ENCODE measurements around the gene AUH. TPM values are rescaled to one million over a fixed set of nuclear protein-coding genes. Genes with fewer than 3 reads are reported as not detected.

AUH gene
- total and polyA plus RNA-seq, 2 donors (not counting 1 experiment from before 2014, with no cell fraction given): 5.2 to 29.1 TPM

GRCh38 chr9:91338681-91339080 is 23.0 kb downstream of the AUH start:
- H4K20me1 ChIP-seq (ENCODE audit: control insufficient read depth, insufficient read depth, low read length, poor library complexity, severe bottlenecking): peaks cover 20% of the 10 kb centered on the region
- H3K27ac ChIP-seq (ENCODE audit: low read length in 2 of 2): no peak overlapping the region
- no peaks in the 10 kb centered on the region for H3K27me3 Mint-ChIP-seq
- no peak overlapping the region for H2AFZ ChIP-seq (ENCODE audit: insufficient read depth, low read depth, low read length, poor library complexity, severe bottlenecking)
- ChIA-PET POLR2A (no interaction called here), CTCF (no interaction called here)
- no peak overlapping the region for H3K9ac ChIP-seq (ENCODE audit: low read length)
- no peak for TF ChIP-seq CTCF (IDR thresholded peaks at IDR 0.05)
- TF ChIP-seq EZH2 (IDR thresholded peaks at IDR 0.05; ENCODE audit: borderline replicate concordance, insufficient read depth, low read depth, low read length, poor library complexity, severe bottlenecking): no peak
- no peaks in the 10 kb centered on the region for H3K9me3 ChIP-seq (ENCODE audit: control extremely low read depth in 1 of 3, control insufficient read depth in 2 of 3, insufficient read depth in 1 of 3, low read length in 2 of 3)
- H3K9me3 Mint-ChIP-seq (ENCODE audit: insufficient read depth): no peaks in the 10 kb centered on the region
- H3K79me2 ChIP-seq (ENCODE audit: control insufficient read depth, insufficient read depth, low read length): peaks cover 5% of the 10 kb centered on the region
- no peak overlapping the region for H3K4me3 Mint-ChIP-seq
- no peaks in the 10 kb centered on the region for H3K27me3 ChIP-seq (replicated peaks in 1 of 4; ENCODE audit: control extremely low read depth in 1 of 4, control insufficient read depth in 3 of 4, insufficient read depth in 4 of 4, low read length in 3 of 4)
- DNase-seq: no peak
- H3K36me3 ChIP-seq (replicated peaks in 1 of 2; ENCODE audit: control extremely low read depth in 1 of 2, control insufficient read depth in 1 of 2, extremely low read depth in 1 of 2, insufficient read depth in 2 of 2, low read length in 1 of 2): peaks cover 10 to 35% of the 10 kb centered on the region in 2 experiments
- H3K4me2 ChIP-seq (replicated peaks; ENCODE audit: low read depth, low read length, poor library complexity, severe bottlenecking): no peak overlapping the region
- H3K4me1 ChIP-seq (ENCODE audit: control insufficient read depth in 2 of 2, insufficient read depth in 2 of 2, low read length in 2 of 2): no peaks in the 10 kb centered on the region
- no peak overlapping the region for H3K27ac Mint-ChIP-seq
- H3K4me3 ChIP-seq (ENCODE audit: control extremely low read depth in 1 of 5, extremely low read depth in 1 of 5, insufficient read depth in 1 of 5, low read depth in 2 of 5, low read length in 4 of 5): no peak overlapping the region
- no peak for ATAC-seq (ENCODE audit: low read depth)
- intact Hi-C loops (cut with micrococcal nuclease): no loop called here
- H3K4me1 Mint-ChIP-seq: no peaks in the 10 kb centered on the region

DNA sequence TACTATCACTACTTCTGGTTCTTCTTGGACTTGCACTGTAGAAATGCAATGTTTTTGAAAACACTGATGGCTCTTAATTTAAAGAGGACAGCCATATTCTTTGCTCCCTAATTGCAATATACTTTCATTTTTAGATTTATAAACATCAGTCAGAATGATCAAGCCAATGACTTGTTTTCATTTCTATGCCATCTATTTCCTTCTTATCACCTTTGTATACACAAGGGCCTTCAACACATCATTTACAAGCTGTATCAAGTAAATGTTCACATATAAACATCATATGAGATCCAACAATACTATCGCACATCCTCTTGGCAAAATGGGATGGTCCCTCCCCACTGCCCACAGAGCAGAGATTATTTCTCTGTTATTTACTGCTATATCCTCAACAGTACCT is 24.9 kb downstream of the AUH start:
- ATAC-seq (ENCODE audit: low read depth) (no peak), DNase-seq (no peak)
- ChIA-PET POLR2A (no interaction called here), CTCF (no interaction called here)
- Histone ChIP-seq H3K27me3 (replicated peaks in 1 of 4; ENCODE audit: control extremely low read depth in 1 of 4, control insufficient read depth in 3 of 4, insufficient read depth in 4 of 4, low read length in 3 of 4) (no peaks in the 10 kb centered on the region), H3K9me3 (ENCODE audit: control extremely low read depth in 1 of 3, control insufficient read depth in 2 of 3, insufficient read depth in 1 of 3, low read length in 2 of 3) (no peaks in the 10 kb centered on the region), H3K79me2 (ENCODE audit: control insufficient read depth, insufficient read depth, low read length) (peaks cover 2% of the 10 kb centered on the region), H3K4me1 (ENCODE audit: control insufficient read depth in 2 of 2, insufficient read depth in 2 of 2, low read length in 2 of 2) (no peaks in the 10 kb centered on the region), H3K4me2 (replicated peaks; ENCODE audit: low read depth, low read length, poor library complexity, severe bottlenecking) (no peak overlapping the region), H3K36me3 (replicated peaks in 1 of 2; ENCODE audit: control extremely low read depth in 1 of 2, control insufficient read depth in 1 of 2, extremely low read depth in 1 of 2, insufficient read depth in 2 of 2, low read length in 1 of 2) (peaks cover 6 to 20% of the 10 kb centered on the region in 2 experiments), H3K4me3 (ENCODE audit: control extremely low read depth in 1 of 5, extremely low read depth in 1 of 5, insufficient read depth in 1 of 5, low read depth in 2 of 5, low read length in 4 of 5) (no peak overlapping the region), H3K27ac (ENCODE audit: low read length in 2 of 2) (no peak overlapping the region), H2AFZ (ENCODE audit: insufficient read depth, low read depth, low read length, poor library complexity, severe bottlenecking) (no peak overlapping the region), H3K9ac (ENCODE audit: low read length) (no peak overlapping the region), H4K20me1 (ENCODE audit: control insufficient read depth, insufficient read depth, low read length, poor library complexity, severe bottlenecking) (peaks cover 7% of the 10 kb centered on the region)
- no peak overlapping the region for H3K27ac Mint-ChIP-seq
- TF ChIP-seq EZH2 (IDR thresholded peaks at IDR 0.05; ENCODE audit: borderline replicate concordance, insufficient read depth, low read depth, low read length, poor library complexity, severe bottlenecking) (no peak), CTCF (IDR thresholded peaks at IDR 0.05) (no peak)
- WGBS (ENCODE audit: insufficient coverage): no CpG with 5 or more reads among the region's 1 CpG
- no peaks in the 10 kb centered on the region for H3K9me3 Mint-ChIP-seq (ENCODE audit: insufficient read depth)
- H3K4me3 Mint-ChIP-seq: no peak overlapping the region
- no peaks in the 10 kb centered on the region for H3K4me1 Mint-ChIP-seq
- no peaks in the 10 kb centered on the region for H3K27me3 Mint-ChIP-seq
- intact Hi-C loops (cut with micrococcal nuclease): no loop called here

All from B cell (primary cell).